HG03175 (cell line): Measurements from ENCODE around the gene CNOT1.
"Not testable (repeated sequence)": the region's sequence is repeated elsewhere in the genome, so short reads cannot be mapped to it uniquely, and the experiment has no call there.

Experiments
- ATAC-seq: cut with Tn5 transposase; IDR thresholded peaks from one replicate; pipeline ENCODE4 v1.9.1; 2021; ENCODE audit warnings: mild to moderate bottlenecking, moderate library complexity; ENCODE audit not compliant: unreplicated experiment

Gene CNOT1

GRCh38 chr16:58503863-58504688 is 125.5 kb downstream of the CNOT1 start:
- ATAC-seq: no peak

- ATAC-seq: no peak
Measured at GRCh38 chr16:58503166-58503862, 126.3 kb downstream of the CNOT1 start.

GRCh38 chr16:58502217-58502921 is 127.3 kb downstream of the CNOT1 start:
- no peak for ATAC-seq

GRCh38 chr16:58501242-58502131 is 128.1 kb downstream of the CNOT1 start:
- ATAC-seq: no peak

- no peak for ATAC-seq
Measured at GRCh38 chr16:58500430-58501241, 129.0 kb downstream of the CNOT1 start.

GRCh38 chr16:58499615-58500351 is 129.8 kb downstream of the CNOT1 start, which contains the start of gene NDRG4:
TSS of gene NDRG4 (plus strand) at chr16:58500143. CDS start at chr16:58500249, 106 bp downstream.
- ATAC-seq: peak; percentile 41

- ATAC-seq: no peak
Measured at GRCh38 chr16:58499092-58499511, 130.5 kb downstream of the CNOT1 start.

- no peak for ATAC-seq
Measured at GRCh38 chr16:58498341-58499091, 131.1 kb downstream of the CNOT1 start.

GRCh38 chr16:58497935-58498334 is 131.7 kb downstream of the CNOT1 start:
- ATAC-seq: no peak

- no peak for ATAC-seq
Measured at GRCh38 chr16:58497468-58497867, 132.2 kb downstream of the CNOT1 start.

GRCh38 chr16:58495521-58496331 is 133.9 kb downstream of the CNOT1 start:
- no peak for ATAC-seq

GRCh38 chr16:58494981-58495520 is 134.6 kb downstream of the CNOT1 start:
- ATAC-seq: peak; percentile 47

GRCh38 chr16:58493756-58494431 is 135.7 kb downstream of the CNOT1 start:
- ATAC-seq: no peak

GRCh38 chr16:58492735-58493134 is 136.9 kb downstream of the CNOT1 start:
- no peak for ATAC-seq

GRCh38 chr16:58492066-58492465 is 137.6 kb downstream of the CNOT1 start:
- no peak for ATAC-seq

GRCh38 chr16:58490539-58490938 is 139.1 kb downstream of the CNOT1 start:
- not testable (repeated sequence) for ATAC-seq

- ATAC-seq: no peak
Measured at GRCh38 chr16:58490065-58490464, 139.6 kb downstream of the CNOT1 start.
